Stimulated activated CD8-positive, alpha-beta memory T cell treated with anti-CD3 and anti-CD28 coated beads, Interleukin-12 subunit alpha, Interleukin-12 subunit beta, amount 100 ng/mL, for 24 hours (primary cell): ENCODE results near the gene SNRK.

Experiments
- DNase-seq: peaks from one replicate; pipeline ENCODE4 v3.0.0-alpha.2; 2020; ENCODE audit errors: extremely low read depth

The SNRK gene

GRCh38 chr3:43307649-43308048 lies 21.3 kb downstream of the SNRK start:
- DNase-seq = no peak

DNA sequence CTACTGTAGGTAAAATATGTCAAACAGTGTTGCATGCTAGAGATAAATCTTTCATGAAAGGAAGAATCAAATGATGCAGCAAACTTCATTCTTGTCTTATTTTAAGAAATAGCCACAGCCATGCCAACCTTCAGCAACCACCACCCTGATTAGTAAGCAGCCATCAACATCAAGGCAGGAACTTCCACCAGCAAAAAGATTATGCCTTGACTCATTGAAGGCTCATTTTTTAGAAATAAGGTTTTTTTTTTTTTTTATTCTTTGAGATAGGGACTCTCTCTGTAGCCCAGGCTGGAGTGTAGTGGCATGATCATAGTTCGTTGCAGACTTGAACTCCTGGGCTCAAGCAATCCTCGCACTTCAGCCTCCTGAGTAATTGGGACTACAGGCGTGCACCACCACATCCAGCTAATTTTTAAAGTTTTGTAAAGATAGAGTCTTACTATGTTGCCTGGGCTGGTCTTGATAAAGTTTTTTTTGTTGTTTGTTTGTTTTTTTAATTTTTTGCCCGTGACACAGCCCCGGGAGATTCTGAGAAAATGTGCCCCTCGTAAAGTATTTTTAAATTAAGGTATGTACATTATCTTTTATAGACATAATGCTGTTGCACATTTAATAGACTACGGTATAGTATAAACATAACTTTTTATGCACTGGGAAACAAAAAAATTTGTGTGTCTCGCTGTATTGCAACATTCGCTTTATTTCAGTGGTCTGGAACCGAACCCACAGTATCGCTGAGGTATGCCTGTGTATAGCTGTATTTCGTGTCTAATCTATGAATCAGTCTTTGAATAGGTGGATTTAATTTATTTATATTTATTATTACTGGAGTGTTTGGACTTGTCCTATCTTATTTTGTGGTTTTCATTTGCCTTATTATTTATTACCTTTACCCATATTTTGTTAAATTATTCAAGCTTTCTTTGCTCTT lies 23.3 kb downstream of the SNRK start:
- DNase-seq = no peak

- no peak for DNase-seq
Observed at GRCh38 chr3:43316783-43317460, 30.6 kb downstream of the SNRK start.

DNA sequence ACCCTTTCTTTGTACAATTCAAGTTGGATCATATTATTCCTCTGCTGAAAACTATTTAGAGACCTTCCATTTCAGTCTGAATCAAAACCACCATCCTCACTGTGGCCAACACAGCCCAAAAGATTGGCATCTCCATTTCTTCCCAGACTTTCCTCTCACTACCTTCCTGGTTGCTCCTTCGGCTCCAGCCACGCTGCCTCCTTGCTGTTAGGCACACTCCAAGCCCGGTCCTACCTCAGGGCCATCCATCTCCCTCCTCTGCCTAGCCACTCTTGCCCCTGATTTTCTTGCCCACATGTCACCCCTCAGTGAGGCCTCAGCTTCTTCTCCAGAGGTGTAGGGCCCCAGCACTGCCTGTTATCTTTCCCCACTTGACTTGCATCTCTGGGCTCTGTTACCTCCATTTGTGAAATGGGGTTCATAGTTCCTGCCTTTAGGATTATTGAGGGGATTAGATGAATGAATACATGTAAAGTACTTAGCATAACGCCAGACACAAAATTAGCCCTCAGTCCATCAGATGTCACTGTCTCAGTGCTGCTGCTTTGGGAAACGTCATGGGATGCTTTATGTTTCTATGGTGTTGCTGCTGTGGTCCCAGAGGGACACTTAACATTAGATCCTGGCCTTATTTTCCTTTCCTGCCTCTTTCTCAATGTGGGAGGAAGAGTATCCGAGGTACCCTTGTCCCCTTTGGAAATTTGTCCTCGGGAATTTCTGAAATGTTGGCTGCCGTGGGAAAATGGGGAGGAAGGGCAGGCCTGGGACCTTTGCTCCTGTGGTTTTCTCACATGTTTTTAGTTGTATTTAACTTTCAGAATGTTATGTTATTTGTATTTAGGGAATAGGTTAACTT lies 31.3 kb downstream of the SNRK start:
- DNase-seq = no peak

- no peak for DNase-seq
Observed at GRCh38 chr3:43319376-43319775, 33.0 kb downstream of the SNRK start.

DNA sequence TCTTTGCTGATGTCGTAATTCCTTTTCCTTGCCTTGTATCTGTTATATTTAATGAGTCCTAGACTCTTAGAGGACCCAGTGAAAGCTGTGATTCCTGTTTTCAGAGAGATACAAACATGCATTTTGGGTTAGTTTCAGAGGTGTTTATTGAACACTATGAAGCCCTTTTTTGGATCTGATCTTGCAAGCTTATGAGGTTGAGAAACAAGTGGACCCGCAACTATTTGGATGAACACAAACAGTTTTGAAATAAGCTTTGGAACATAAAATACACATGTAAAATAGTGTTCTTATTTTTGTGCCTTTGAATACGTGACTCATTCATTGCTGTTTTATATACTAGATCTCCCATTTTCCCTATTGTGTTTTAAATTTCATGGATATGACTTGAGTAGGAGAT lies 33.5 kb downstream of the SNRK start:
- DNase-seq = no peak

GRCh38 chr3:43320288-43320687 lies 33.9 kb downstream of the SNRK start:
- DNase-seq = no peak

DNA sequence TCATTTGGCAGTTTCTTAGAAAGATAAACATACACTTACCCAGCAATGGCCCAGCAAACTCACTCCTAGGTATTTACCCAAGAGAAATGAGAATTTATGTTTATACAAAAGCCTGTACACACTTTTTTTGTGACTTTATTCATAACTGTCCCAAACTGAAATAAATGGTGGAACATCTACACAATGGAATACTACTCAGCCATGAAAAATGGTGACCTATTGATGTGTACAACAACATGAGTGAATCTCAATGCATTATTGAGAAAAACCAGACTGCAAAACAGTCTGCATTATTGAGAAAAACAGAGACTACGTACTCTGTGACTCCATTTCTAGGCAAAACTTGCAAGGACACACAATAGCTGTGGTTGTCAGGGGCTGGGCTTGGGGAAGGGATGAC lies 37.2 kb downstream of the SNRK start:
- DNase-seq = no peak

DNA sequence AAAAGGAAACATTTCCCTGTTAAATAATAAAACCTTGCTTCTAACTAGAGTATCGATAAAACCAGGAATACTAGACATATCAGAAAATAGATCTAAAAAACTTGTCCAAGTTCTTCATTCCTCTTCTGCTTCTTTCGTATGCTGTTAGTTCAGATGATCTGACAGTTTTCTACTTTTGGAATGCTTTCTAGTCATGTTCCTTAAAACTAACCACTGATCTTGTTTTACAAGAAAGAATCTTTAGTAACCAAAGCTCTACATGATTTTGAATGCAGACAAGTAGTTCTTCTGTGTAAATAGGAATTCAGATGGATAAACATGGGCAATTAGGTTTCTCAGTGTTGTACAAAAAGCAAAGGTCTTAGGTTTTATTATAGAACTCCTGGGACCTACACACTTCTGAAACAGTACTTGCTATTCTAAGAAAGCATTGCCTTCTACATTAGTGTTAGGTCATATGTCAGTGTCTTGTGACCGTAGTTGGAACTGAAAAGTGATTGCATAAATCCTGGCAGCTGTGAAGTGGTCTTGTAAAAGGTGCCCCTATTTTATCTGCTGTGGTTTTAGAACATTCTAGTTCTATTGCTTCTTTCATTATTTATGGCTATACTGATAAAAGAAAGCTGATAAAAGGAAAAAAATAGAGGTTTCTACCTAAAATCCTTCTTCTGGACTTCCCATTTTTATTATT lies 40.7 kb downstream of the SNRK start:
- DNase-seq = no peak

- DNase-seq = no peak
Observed at GRCh38 chr3:43327582-43327979, 41.2 kb downstream of the SNRK start.

DNA sequence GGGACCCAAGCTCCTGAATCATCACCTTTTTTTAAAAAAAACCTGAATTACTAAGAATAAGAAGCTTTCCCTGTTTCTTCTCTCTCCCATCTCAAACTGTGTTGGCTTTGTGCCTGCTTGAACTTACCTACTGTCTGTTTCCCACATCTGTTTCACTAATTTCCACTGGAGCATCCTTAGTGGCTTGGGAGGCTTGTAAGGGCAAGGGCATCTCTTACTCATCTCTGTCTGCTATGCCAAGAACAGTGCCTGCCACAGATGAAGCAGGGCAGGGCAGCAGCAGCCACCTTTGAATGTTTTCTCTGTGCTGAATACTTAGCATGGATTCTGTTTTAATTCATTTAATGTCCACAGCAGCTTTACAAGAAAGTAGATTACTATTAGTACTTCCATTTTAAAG lies 42.3 kb downstream of the SNRK start:
- DNase-seq = no peak

DNA sequence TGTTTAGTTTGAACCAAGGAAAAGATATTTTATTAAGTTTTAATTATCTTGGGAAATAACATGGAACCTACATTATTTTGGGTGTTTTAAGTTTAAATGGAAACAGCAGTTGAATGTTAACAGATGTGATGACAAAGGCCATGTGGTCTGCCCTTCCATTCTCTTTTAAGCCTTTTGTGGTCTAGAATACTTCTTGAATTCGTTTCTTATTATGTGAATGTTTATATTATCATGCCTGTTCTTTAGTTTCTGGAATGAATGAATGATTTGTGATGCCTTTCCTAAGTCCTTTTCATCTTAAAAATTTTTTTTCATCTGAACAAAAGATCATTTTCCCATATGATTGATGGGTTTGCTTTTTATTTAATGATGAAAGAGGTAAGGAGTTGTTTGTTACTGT lies 44.6 kb downstream of the SNRK start:
- no peak for DNase-seq

GRCh38 chr3:43331381-43331780 lies 45.0 kb downstream of the SNRK start:
- no peak for DNase-seq

- no peak for DNase-seq
Observed at GRCh38 chr3:43334976-43335375, 48.6 kb downstream of the SNRK start.

DNA sequence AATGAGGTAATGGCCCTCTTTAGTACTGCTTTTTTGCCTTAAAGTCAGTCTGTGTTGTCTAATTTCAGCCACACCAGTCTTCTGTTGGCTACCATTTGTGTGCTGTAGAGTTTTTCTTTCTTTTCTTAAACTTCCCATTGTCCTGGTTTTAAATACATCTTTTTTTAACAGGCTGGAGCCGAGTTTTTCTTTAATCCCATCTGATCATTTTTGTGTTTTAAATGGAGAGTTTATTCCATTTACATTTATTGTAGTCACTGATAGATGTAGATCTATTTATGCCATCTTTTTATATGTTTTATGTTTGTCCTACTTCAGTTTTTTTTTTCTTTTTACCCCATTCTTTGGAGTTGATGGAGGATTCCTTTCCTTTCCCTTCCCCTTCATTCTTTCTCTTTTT lies 49.5 kb downstream of the SNRK start:
- no peak for DNase-seq

DNA sequence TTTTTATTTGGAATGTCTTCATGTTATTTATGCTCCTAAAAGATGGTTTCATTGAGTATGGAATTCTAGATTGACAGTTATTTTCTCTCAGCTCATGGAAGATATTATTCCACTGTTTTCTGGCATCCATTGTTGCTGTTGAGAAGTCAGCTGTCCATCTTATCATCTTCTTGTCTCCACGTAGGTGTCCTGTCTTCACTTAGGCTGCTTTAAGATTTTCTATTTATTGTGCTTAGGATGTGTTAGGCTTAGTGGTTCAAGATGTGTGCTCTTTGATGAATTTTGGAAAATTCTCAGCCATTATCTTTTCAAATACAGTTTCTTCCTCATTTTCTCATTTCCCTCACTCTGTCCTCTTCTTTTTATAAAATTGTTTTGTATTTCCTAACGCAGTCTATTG lies 52.0 kb downstream of the SNRK start:
- DNase-seq = no peak

- DNase-seq = no peak
Observed at GRCh38 chr3:43340403-43340802, 54.1 kb downstream of the SNRK start.

GRCh38 chr3:43341788-43342187 lies 55.4 kb downstream of the SNRK start:
- no peak for DNase-seq

DNA sequence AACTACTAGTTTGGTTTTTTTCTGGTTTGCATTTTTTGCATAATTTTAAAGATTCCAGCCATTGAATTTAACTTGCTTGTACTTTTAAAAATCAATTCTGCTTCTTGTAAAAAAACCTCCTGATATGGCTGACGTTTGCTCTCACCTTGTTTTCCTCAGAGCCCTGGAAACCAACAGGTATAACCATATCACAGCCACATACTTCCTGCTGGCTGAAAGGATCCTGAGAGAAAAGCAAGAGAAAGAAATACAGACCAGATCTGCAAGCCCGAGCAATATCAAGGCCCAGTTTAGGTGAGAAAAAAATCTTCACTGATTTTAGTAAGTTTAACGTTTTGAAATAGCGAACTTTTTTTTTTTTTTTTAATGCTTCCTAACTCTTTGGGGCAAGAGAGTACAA lies 56.8 kb downstream of the SNRK start:
- DNase-seq = no peak

- DNase-seq = no peak
Observed at GRCh38 chr3:43343815-43344214, 57.5 kb downstream of the SNRK start.

DNA sequence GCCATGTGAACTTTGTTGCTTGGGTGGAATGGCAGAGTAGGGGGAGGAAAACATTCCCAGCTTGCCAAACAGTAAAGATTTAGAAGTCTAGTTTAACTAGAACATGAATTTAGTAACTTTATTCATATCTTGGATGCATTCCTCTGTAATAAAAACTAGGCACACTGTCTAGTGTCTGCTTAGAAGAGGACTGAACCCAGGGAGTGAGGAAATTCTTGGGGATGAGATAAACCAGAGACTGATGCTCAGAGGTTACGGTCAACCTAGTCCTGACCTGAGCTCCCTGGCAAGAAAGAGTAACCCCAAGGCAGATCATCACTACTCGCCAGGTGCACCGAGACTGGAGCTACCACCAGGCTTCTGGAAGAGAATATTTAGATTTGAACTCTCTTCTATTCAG lies 58.2 kb downstream of the SNRK start:
- no peak for DNase-seq

GRCh38 chr3:43345246-43345645 lies 58.9 kb downstream of the SNRK start:
- no peak for DNase-seq
